SIG-M5 treated with dmso at 0.1 percent for 504 hours (cell line): Measurements from ENCODE around the gene LSM8.
"Not testable (repeated sequence)": the region's sequence is repeated elsewhere in the genome, so short reads cannot be mapped to it uniquely, and the experiment has no call there.

Source experiments
- DNase-seq: peaks from one replicate; lab custom pipeline; 2025; ENCODE audit not compliant: unreplicated experiment; lab: John Stamatoyannopoulos, UW

The LSM8 gene

GRCh38 chr7:118202061-118202460, 18.1 kb downstream of the LSM8 start:
- DNase-seq: no peak

- DNase-seq: peak; percentile 7
These were observed 30.3 kb downstream of the LSM8 start for GRCh38 chr7:118214051-118214832.

- DNase-seq: no peak
These were observed 30.8 kb downstream of the LSM8 start for GRCh38 chr7:118214833-118215182.

GRCh38 chr7:118217210-118217619, 33.3 kb downstream of the LSM8 start:
- no peak for DNase-seq

- DNase-seq: no peak
These were observed 34.6 kb downstream of the LSM8 start for GRCh38 chr7:118218413-118219156.

GRCh38 chr7:118219157-118219512, 35.2 kb downstream of the LSM8 start:
- DNase-seq: no peak

GRCh38 chr7:118220583-118220982, 36.6 kb downstream of the LSM8 start:
- DNase-seq: no peak

GRCh38 chr7:118222591-118222990, 38.6 kb downstream of the LSM8 start:
- no peak for DNase-seq

GRCh38 chr7:118224521-118224920, 40.6 kb downstream of the LSM8 start, which contains the start of gene ANKRD7:
ANKRD7 (plus strand) TSS chr7:118224704; CDS start chr7:118224831, 127 bp downstream.
- no peak for DNase-seq

GRCh38 chr7:118232837-118233236, 48.9 kb downstream of the LSM8 start:
- no peak for DNase-seq

GRCh38 chr7:118233799-118234198, 49.8 kb downstream of the LSM8 start:
- DNase-seq: no peak

GRCh38 chr7:118239014-118239413, 55.0 kb downstream of the LSM8 start:
- DNase-seq: no peak

- not testable (repeated sequence) for DNase-seq
These were observed 56.4 kb downstream of the LSM8 start for GRCh38 chr7:118240320-118240719.
